NCI-H345 (cell line): ENCODE results near the gene CRYAB.
"Not testable (repeated sequence)": the region's sequence is repeated elsewhere in the genome, so short reads cannot be mapped to it uniquely, and the experiment has no call there.

ENCODE experiments used
- DNase-seq: peaks from one replicate; lab custom pipeline; 2025; lab: John Stamatoyannopoulos, UW

Gene CRYAB

DNA sequence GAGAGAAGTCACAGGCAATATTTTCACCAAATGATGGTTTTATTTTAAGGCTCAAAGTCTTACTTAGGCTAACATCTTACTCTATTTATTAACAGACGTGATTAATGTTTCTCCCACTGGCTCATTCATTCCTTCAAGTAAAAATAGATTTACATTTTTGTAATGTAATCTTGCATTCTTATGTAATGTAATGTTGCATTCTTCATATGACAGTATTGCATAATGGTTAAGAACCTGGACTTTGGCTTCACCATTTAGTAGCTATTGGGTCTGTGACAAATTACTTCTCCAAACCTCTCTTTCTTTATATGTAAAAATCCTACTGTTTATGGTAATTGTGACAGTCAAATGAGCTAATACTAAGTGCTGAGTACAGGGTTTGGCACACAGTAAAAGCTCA, 22.3 kb upstream of the CRYAB start:
- no peak for DNase-seq

DNA sequence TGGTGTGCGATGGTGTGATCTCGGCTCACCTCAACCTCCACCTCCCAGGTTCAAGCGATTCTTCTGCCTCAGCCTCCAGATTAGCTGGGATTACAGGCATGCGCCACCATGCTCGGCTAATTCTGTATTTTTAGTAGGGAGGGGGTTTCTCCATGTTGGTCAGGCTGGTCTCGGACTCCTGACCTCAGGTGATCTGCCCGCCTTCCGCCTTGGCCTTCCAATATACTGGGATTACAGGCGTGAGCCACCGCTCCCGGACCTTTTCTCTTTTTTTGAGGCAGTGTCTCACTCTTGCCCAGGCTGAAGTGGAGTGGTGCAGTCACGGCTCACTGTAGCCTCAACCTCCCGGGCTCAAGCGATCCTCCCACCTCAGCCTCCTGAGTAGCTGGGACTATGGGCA, 21.6 kb upstream of the CRYAB start:
- not testable (repeated sequence) for DNase-seq

DNA sequence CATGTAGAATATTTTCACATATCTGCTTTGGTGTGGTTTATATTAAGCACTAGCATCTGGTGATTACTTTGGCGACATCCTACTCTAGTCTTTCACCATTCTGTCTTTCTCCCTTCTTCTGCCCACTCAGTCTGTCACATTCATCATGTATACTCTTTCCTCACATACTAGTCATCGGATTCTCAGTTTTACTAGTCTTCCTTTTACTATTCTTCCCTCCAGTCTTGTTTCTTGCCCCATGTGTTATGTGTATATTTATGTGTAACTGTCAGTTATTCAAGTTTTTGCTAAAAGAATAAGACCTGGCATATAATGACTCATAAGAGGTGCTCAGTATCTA, 21.0 kb upstream of the CRYAB start:
- DNase-seq = no peak

DNA sequence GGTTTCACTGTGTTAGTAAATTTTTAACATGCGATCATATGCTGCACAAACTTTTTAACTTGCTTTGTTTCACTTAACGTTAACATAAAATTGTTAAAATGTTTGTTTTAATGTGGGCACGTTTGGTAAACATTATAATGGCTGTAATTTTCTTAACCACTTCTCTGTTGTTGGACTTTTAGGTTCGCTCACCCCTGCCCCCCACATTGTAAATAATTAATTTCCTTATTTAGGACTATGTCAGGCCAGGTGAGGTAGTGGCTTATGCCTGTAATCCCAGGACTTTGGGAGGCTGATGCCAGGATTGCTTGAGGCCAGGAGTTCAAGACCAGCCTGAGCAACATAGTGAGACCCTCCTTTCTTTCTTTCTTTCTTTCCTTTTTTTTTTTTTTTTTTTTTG, 18.9 kb upstream of the CRYAB start:
- no peak for DNase-seq

DNA sequence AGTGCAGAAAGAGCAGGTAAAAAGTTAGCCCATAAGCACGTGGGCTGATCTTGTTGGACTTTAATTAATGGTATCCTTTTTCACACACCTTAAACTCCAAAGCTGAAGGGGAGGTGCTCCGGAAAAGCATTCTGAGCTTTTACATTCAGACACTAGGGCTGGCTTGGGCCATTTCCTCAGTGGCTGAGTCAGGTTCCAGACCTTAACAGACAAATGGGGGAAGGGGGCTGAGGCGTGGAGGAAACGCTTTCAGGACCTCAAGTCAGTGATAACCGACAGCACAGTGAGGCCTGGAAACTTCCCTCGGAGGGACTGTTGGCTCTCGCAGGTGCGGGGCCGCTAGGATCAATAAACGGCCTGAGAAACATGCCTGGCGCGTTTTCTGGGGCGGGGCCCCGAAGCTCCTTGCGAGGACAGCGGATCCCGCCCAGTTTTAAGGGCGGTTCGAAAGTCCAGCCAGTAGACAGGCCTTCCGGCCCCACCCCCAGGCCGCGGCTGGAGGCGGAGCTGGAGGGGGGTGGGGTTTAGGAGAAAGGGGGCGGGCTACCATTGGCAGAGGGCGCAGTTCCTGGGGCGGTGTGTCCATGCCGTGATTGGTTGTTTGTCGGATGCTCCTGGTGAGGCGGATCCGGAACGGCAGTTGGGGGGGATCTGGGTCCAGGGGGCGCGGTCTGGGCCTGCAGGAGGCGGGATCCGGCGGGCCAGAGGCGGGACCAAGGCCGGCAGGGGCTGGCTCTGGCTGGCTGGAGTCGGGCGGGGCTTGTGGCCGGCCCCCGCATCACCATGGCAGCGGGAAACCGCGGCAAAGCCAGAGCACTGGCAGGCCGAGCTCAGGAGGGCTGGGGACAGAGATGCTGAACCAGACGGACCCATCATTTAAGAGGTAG, 15.2 kb upstream of the CRYAB start:
- DNase-seq = peak; percentile 99

DNA sequence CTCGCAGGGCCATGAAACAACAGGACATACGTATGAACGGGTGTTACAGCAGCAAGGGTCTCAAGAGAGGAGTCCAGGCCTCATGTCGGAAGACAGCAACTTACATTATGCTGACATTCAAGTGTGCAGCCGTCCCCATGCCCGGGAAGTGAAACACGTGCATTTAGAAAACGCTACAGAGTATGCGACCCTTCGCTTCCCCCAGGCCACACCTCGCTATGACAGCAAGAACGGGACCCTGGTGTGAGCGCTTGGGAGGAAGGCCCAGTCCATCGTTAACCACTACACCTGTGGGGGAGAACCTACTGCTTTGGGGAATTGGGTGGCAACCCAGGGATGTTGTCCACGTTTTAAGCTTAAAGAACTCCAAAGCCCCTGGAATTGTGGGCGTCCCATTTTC, 14.4 kb upstream of the CRYAB start:
- no peak for DNase-seq

DNA sequence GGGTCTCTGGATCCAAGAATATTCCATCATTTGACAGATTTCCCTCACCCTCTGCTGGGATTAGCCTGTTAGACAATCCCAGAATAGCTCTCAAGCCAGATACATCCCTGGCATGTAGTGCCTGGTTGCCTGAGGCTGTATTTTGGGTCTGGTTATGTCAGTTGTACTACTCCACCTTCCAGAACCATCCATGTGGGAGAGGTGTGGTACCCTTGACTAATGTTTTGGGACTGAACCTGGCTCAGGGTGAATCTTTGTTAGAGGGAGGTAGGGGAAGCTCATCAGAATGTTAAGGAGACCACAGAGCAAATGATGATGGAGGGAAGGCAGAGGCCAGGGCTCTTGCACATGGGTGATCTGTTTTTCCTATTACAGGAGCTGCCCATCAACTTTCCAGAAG, 12.4 kb upstream of the CRYAB start:
- no peak for DNase-seq

DNA sequence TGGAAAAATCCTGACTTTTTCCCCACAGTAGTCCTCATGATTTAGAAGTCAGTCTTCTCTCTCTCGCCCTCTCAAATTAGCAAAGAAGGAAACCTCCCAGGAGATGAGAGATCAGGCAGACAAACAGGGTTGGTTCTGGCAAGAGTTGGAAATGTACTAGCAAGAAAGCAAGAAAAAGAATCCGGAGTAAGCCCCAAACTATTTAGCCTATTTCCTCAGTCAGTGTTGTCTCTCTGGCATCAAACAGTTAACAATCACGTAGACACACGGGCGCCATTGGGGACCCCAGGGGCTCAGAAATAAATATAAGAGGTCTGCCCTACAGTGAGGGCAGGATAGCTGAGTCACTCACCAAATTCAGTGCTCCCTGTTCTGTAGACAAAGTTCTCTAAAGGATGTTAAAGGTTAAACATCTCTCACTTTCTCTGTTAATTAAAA, 11.8 kb upstream of the CRYAB start:
- no peak for DNase-seq

DNA sequence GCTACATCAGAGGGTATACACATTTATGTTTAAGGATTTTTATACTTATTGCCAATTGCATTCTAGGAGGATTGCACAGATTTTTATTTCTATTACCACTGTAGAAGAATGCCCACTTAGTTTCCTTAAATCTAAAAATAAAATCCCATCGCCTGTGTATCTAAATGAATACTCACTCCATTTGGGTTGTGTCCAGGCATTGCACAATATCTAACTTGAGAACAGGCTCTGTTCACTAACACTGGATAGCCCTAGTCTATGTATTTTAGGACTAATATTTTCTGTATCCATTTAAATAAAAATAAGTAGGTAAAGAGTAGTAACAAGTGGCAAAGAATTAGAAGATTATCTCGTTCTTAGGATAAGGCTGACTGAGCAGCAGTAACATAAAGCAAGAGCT, 11.2 kb upstream of the CRYAB start:
- DNase-seq = no peak

DNA sequence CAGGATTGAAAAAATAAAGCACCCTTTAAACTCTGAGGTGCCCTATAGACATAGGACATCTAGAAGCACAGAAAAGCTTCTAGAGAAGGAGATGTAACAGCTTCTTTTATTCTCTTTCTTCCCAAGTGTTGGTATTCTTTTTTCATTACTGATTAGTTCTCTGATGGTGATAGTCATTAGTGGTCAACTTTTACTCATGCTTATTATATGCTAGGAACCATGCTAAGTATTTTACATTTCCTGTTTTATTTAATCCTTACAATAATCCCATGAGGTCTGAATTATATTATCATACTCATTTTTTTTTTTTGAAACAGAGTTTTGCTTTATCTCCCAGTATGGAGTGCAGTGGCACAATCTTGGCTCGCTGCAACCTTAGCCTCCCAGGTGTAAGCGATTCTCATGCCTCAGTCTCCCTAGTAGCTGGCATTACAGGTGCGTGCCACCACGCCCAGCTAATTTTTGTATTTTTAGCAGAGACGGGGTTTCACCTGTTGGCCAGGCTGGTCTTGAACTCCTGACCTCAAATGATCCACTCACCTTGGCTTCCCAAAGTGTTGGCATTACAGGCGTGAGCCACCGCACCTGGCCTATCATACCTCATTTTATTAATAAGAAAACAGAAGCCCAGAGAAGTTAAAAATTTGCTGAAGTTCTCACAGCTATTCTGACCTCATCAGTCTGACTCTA, 10.1 kb upstream of the CRYAB start:
- DNase-seq = no peak

DNA sequence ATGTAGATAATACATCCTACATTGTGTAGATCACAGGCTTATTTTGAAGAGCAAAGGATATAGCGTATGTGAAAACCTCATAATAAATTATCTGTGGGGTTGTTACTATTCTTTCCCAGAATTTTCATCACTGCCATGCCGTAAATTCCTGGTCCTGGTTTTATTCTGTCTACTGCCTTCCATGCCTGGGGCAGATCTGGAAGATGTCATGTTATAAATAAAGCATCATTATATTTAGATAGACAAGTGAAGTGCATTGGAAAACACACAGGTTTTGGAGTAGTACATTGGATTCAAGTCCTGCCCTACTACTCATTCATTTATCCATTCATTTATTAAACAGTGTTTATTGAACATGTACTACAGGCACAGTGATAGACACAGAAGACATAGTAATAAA, 9.3 kb upstream of the CRYAB start:
- DNase-seq = no peak

DNA sequence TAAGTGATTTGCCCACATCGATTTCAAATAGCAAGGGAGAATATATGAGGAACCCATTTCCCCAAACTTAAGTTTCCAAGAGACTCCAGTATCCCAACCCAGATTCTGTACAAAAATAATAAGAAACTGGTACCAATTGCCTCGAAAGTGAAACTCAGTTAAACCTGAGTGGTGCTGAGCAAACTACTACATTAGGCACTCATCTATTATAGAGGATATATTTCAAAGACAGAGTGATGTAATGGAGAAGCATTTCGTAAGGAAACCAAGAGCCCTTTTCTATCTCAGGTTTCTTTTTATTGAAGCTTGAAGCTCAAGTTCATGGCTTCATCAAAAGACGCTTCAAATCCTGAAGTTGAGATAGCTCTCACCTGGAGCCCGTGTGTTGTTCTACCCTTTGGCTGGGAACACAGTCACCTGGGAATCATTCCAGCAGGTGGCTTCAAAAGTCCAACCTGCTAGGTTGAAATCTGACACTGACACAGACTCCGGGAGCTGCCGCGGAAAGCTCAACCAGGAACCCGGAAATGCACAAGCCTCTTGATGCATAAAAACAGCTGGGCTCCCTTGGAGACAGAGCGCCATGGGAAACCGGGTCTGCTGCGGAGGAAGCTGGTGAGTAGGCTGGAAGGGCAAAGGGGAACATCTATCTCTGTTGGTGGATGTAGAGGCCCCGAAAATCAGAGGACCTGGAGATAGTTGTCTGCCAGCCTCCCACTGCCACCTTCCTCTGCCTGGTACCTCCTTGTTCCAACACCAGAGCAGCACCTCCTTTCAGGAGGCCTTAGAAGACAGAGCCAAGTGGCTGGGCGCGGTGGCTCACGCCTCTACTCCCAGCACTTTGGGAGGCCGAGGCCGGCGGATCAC, 7.1 kb upstream of the CRYAB start, which contains the start of gene C11orf52:
TSS of gene C11orf52 (plus strand) at position 524 of the 867 bp plus-strand sequence. CDS start at position 584, 60 bp downstream.
- DNase-seq = peak; percentile 97

DNA sequence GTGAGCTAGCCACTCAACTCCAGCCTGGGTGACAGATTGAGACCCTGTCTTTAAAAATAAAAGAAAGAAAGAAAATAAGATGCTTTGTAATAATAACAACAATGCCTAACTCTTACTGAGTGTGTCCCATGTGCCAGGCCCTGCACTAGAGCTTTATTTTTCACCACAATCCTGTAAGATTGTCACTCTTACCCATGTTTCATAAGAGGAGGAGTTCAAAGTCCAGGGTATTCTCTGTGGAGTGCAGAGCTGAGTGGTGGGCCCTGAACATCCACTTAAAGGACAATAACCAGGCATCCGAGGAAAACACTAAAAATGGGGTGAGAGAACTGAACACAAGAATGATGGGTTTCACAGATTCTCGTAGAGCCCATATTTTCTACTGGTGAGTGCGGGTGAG, 6.2 kb upstream of the CRYAB start:
- DNase-seq = no peak

DNA sequence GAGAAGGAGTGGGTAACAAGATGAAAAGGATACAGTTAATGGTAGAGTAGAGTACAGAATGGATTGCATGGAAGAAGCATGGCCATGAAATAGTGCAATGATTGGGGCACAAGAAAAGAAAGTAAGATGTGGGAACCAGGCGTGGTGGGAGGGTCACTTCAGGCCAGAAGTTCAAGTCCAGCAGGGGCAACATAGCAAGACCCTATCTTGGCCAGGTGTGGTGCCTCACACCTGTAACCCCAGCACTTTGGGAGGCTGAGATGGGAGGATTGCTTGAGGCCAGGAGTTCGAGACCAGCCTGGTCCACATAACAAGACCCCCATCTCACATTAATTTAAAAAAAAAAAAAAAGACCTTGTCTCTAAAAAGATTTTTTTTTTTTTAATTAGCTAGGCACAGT, 5.7 kb upstream of the CRYAB start:
- DNase-seq = no peak

DNA sequence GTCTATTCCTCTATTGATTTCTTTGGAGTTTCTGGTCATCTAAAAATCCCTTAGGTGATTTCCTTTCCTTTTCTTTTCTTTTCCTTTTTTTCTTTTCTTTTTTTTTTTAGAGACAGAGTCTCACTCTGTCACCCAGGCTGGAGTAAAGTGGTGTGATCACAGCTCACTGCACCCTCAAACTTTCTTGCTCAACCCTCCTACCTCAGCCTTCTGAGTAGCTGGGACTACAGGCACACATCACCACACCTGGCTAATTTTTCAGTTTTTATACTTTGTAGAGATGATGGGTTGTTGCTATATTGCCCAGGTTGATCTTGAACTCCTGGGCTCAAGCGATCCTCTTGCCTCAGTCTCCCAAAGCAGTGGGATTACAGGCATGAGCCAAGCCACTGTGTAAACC, 5.2 kb upstream of the CRYAB start:
- DNase-seq = no peak

DNA sequence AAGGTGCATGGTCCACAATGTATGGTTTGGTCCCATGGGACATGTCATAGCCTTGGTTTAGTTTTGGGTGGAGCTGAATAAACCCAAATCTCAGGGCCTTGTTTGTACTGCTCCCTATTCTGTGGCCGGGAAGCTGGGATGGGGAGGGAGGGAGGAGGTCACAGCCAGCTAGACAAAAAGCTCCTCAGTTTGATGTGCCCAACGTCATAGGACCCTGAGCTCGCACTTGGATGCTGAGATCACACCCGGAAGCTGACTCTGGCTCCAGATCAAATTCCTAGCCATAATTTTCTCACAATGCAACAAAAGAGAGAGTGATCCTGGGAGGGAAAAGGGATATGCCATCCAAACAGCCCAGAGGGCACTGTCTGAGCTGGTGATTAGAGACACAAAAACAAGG, 2.4 kb upstream of the CRYAB start:
- no peak for DNase-seq

DNA sequence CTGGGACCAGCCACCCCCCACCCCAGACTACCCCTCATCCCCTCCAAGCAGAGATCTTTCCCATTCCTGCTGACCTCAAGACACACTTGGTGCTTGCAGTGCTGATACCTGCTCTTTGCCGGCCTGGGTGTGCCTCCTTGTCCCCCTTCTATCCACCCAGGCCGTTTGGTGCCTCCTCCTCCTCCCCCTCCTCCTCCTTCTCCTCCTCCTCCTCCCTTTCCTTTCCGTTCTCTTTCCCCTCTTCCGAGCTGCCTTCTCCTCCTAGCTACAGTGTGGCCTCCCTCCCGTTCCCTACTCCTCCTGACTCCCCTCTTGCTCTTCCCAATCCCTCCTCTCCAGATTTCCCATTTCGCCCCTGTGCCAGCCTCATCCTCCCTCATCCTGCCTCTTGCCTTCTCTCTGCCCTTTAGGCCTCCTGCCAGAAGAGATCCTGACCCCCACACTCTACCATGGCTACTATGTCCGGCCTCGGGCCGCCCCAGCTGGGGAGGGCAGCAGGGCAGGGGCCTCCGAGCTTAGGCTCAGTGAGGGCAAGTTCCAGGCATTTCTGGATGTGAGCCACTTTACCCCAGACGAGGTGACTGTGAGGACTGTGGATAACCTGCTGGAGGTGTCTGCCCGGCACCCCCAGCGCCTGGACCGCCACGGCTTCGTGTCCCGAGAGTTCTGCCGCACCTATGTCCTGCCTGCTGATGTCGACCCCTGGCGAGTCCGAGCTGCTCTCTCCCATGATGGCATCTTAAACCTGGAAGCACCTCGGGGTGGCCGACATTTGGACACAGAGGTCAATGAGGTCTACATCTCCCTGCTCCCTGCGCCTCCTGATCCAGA, 1.7 kb upstream of the CRYAB start:
- DNase-seq = no peak

DNA sequence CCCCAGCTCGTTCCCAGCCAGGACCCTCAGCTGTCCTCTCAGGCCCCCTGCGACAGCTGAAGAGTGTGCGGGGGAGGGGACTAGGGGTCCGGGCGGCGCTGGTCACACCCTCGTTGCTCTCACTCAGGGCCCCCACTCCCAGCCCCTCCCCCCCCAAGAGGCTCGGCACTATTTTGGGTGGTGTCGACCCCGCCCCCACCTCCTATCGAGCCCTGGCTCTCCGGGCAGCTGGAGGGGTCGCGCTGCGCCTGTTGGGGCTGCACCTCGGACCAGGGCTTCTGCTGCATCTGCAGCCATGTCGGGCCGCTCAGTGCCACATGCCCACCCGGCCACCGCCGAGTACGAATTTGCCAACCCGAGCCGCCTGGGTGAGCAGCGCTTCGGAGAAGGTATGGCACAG, 965 bp upstream of the CRYAB start, which contains the start of gene HSPB2:
TSS of gene HSPB2 (plus strand) at position 200 of the 400 bp plus-strand sequence. CDS start at position 296, 96 bp downstream.
- no peak for DNase-seq

DNA sequence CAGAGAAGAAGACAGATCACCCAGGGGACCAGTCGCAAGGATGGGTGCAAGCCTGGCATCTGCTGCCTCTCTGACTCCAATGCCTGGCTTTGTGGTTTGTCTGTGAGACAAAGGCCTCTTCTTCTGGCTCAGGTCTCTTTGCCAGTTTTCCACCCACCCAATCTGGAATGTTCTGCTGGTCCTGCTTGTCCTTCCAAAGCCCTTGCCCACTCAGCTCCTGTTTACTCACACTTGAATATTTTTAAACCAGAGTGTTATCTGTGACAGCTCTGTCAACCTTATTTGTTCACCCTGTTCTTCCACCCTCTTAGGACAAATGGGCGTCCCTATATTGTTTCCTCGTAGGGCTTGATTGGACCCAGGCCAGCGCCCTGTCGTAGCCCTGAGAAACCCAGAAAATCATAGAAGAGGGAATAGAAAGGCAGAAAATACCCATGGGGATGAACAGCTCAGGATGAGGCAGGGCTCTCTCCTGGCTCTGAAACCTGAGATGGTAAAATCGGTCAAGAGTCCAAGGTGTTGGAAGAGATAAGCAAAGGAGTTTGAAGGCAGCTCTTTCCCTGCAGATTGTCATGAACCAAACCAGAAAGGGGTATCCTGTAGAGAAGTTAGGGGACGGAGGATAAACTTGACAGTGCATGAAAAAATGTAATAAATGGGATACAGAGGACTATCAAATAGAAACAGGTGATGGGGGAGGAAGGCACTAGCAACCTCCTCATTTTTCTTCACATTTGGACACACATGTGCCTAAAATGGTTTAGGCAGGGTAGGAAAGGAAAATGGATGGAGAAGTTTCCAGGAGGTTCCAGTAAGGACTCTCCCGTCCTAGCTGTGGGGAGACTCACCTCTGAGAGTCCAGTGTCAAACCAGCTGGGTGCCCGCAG, 651 bp downstream of the CRYAB start:
- DNase-seq = no peak

DNA sequence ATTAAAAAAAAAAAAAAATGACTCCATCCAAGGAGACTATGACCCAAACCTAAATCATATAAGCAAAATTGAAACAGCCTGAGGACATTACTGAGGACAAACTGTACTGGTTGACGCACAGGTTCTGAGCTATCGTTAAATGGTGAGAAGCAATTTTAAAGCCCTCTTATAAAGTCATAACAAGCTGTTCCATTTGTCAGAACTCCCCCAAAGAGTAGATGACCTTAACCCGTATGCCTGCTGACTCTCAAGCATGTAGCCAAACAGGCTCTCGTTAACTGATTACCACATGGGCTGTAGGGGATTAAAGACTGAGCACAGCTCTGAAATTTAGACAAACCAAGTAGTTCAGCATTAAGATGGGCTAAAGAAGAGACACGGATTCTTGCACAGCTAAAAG, 2.2 kb downstream of the CRYAB start:
- DNase-seq = no peak
